ENCODE data around the gene CPSF3. TPM values are rescaled to one million over a fixed set of nuclear protein-coding genes. Genes with fewer than 3 reads are reported as not detected.
"Not testable (repeated sequence)": the region's sequence is repeated elsewhere in the genome, so short reads cannot be mapped to it uniquely, and the experiment has no call there.

Gene CPSF3
- total and polyA plus RNA-seq, 7 experiments from 2014 or later, result 18.0 to 47.8 (median 22.2) TPM

DNA sequence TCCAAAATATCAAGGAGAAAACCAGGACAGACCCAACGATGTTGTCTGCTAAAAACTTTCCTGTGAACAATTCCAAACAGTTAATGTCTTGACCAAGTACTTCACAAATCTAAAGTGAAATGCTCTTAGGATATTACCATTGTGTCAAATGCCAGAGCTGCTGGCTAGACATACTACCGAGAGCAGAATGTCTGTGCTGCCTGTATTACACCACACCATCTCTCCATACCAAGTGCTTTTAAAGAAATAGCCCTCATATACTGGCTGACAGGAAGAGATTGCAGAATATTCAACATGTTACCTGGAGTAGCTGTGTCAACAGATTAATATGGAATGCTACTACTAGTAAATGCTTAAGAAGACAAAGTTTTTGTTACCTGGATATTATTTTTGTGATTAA is 69.5 kb downstream of the CPSF3 start:
- no peaks in the 10 kb centered on the region for H3K9me3 Mint-ChIP-seq
- peaks cover 3 to 56% (median 31%) of the 10 kb centered on the region in 5 donors for H3K36me3 Mint-ChIP-seq
- POLR2A ChIA-PET, result no interaction called here
- CTCF ChIA-PET, result interaction anchor here (1.2 kb wide), 1 partner anchor 18 kb away, joined by 4 read pairs; no protein-coding TSS in a partner anchor
- H3K27ac Mint-ChIP-seq, result peak overlapping the region in 2 of 9 donors; percentile 2 to 47
- H3K9me3 ChIP-seq (ENCODE audit: control insufficient read depth in 2 of 3, low read length in 3 of 3), result no peaks in the 10 kb centered on the region
- H3K27ac ChIP-seq (ENCODE audit: low read depth, low read length), result no peak overlapping the region
- H3K4me3 Mint-ChIP-seq, result no peak overlapping the region
- peaks cover 0 to 13% (median 3%) of the 10 kb centered on the region in 7 donors for H3K4me1 Mint-ChIP-seq
- peaks cover 15 to 86% (median 24%) of the 10 kb centered on the region in 3 experiments for H3K36me3 ChIP-seq (ENCODE audit: control insufficient read depth in 2 of 3, insufficient read depth in 3 of 3, low read length in 3 of 3)
- no peaks in the 10 kb centered on the region for H3K4me1 ChIP-seq (ENCODE audit: control insufficient read depth in 2 of 2, insufficient read depth in 2 of 2, low read length in 2 of 2)
- H3K27me3 ChIP-seq (ENCODE audit: control insufficient read depth in 2 of 2, insufficient read depth in 2 of 2, low read length in 2 of 2), result no peaks in the 10 kb centered on the region
- no peaks in the 10 kb centered on the region for H3K27me3 Mint-ChIP-seq
- ATAC-seq (no peak), DNase-seq (no peak)
- no peak overlapping the region for H3K4me3 ChIP-seq (ENCODE audit: low read length)
- intact Hi-C loops (cut with micrococcal nuclease), result no loop called here

DNA sequence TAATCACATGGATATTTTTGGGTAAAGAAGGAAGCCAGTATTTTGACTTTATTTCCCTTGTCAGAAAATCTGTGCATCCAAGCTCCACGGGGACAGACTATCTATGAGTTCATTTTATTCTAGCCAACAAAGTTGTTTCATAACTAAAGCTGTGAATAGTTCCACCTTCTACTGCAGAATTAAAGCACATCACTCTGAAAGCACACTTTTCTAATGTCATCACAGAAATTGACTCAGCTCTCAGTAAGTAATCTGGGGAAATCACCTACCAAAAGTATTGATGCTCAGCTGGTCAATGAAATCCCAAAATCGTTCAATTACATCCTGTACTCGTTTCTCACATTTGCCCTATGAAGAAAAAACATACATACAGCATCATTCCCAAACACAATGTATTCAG is 70.0 kb downstream of the CPSF3 start:
- no peak for DNase-seq
- no peaks in the 10 kb centered on the region for H3K27me3 Mint-ChIP-seq
- H3K4me1 ChIP-seq (ENCODE audit: control insufficient read depth in 2 of 2, insufficient read depth in 2 of 2, low read length in 2 of 2), result no peaks in the 10 kb centered on the region
- peaks cover 3 to 58% (median 36%) of the 10 kb centered on the region in 5 donors for H3K36me3 Mint-ChIP-seq
- H3K4me3 Mint-ChIP-seq, result no peak overlapping the region
- H3K27me3 ChIP-seq (ENCODE audit: control insufficient read depth in 2 of 2, insufficient read depth in 2 of 2, low read length in 2 of 2), result no peaks in the 10 kb centered on the region
- H3K4me3 ChIP-seq (ENCODE audit: low read length), result no peak overlapping the region
- CTCF ChIA-PET, result no interaction called here
- H3K9me3 ChIP-seq (ENCODE audit: control insufficient read depth in 2 of 3, low read length in 3 of 3), result no peaks in the 10 kb centered on the region
- peaks cover 15 to 81% (median 24%) of the 10 kb centered on the region in 3 experiments for H3K36me3 ChIP-seq (ENCODE audit: control insufficient read depth in 2 of 3, insufficient read depth in 3 of 3, low read length in 3 of 3)
- H3K27ac Mint-ChIP-seq, result peak overlapping the region in 3 of 9 donors; percentile 4 to 47 (median 5)
- no peaks in the 10 kb centered on the region for H3K9me3 Mint-ChIP-seq
- POLR2A ChIA-PET, result no interaction called here
- ATAC-seq, result no peak
- peaks cover 0 to 13% (median 5%) of the 10 kb centered on the region in 7 donors for H3K4me1 Mint-ChIP-seq
- no peak overlapping the region for H3K27ac ChIP-seq (ENCODE audit: low read depth, low read length)
- intact Hi-C loops (cut with micrococcal nuclease), result no loop called here

DNA sequence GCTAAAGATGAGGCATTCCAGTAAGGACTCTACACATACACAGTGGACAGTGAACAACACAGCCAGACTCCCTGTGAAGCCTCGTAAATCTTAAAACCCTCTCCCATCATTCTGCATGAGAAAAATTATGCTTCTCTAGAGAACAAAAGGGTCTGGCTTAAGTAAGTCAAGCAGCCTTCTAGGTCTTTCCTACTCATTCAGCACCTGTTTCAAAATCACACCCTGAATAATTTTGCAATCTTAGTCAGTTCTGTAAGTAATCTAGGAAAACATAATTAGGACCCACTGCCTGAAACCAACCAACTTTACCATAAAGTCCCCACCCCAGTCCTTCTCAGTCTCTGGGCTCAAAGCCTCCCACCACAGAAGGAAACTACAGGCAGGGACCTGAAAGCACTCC is 70.6 kb downstream of the CPSF3 start:
- CTCF ChIA-PET, result no interaction called here
- H3K9me3 Mint-ChIP-seq, result no peaks in the 10 kb centered on the region
- peaks cover 0 to 13% (median under 1%) of the 10 kb centered on the region in 7 donors for H3K4me1 Mint-ChIP-seq
- ATAC-seq (no peak), DNase-seq (no peak)
- H3K36me3 ChIP-seq (ENCODE audit: control insufficient read depth in 2 of 3, insufficient read depth in 3 of 3, low read length in 3 of 3), result peaks cover 15 to 75% (median 24%) of the 10 kb centered on the region in 3 experiments
- no peak overlapping the region for H3K4me3 ChIP-seq (ENCODE audit: low read length)
- intact Hi-C loops (cut with micrococcal nuclease), result no loop called here
- no peaks in the 10 kb centered on the region for H3K4me1 ChIP-seq (ENCODE audit: control insufficient read depth in 2 of 2, insufficient read depth in 2 of 2, low read length in 2 of 2)
- H3K27ac Mint-ChIP-seq, result peak overlapping the region in 2 of 9 donors; percentile 4 to 54
- no peaks in the 10 kb centered on the region for H3K9me3 ChIP-seq (ENCODE audit: control insufficient read depth in 2 of 3, low read length in 3 of 3)
- POLR2A ChIA-PET, result no interaction called here
- peaks cover 3 to 54% (median 35%) of the 10 kb centered on the region in 5 donors for H3K36me3 Mint-ChIP-seq
- no peaks in the 10 kb centered on the region for H3K27me3 ChIP-seq (ENCODE audit: control insufficient read depth in 2 of 2, insufficient read depth in 2 of 2, low read length in 2 of 2)
- H3K27ac ChIP-seq (ENCODE audit: low read depth, low read length), result no peak overlapping the region
- H3K27me3 Mint-ChIP-seq, result no peaks in the 10 kb centered on the region
- no peak overlapping the region for H3K4me3 Mint-ChIP-seq

DNA sequence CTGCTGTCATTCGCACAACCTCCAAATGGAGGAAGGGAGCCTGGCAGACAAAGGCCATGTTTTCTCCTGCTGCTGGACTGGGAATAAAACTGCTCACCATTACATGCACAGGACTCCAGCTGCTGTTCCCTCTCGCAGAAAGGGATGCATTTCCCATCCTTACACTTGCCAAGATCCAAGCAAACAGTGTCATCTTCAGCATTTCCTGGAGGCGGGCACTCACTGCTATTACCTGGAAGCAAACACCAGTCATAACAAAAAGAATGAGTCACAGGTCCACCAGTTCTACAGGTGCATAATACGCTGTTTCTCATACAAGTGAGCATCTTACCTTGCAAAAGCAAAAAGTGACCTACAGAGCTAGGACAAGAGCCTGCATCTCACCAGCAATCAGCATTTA is 73.6 kb downstream of the CPSF3 start:
- H3K4me3 Mint-ChIP-seq, result no peak overlapping the region
- no peaks in the 10 kb centered on the region for H3K27me3 Mint-ChIP-seq
- Histone ChIP-seq H3K4me1 (ENCODE audit: control insufficient read depth in 2 of 2, insufficient read depth in 2 of 2, low read length in 2 of 2) (no peaks in the 10 kb centered on the region), H3K9me3 (ENCODE audit: control insufficient read depth in 2 of 3, low read length in 3 of 3) (no peaks in the 10 kb centered on the region), H3K27ac (ENCODE audit: low read depth, low read length) (no peak overlapping the region), H3K36me3 (ENCODE audit: control insufficient read depth in 2 of 3, insufficient read depth in 3 of 3, low read length in 3 of 3) (peaks cover 10 to 59% (median 11%) of the 10 kb centered on the region in 3 experiments), H3K27me3 (ENCODE audit: control insufficient read depth in 2 of 2, insufficient read depth in 2 of 2, low read length in 2 of 2) (no peaks in the 10 kb centered on the region), H3K4me3 (ENCODE audit: low read length) (no peak overlapping the region)
- no peaks in the 10 kb centered on the region for H3K9me3 Mint-ChIP-seq
- ChIA-PET POLR2A (no interaction called here), CTCF (no interaction called here)
- H3K36me3 Mint-ChIP-seq, result peaks cover 7 to 51% (median 28%) of the 10 kb centered on the region in 5 donors
- no peak for ATAC-seq
- H3K4me1 Mint-ChIP-seq, result peaks cover 0 to 11% (median 2%) of the 10 kb centered on the region in 7 donors
- intact Hi-C loops (cut with micrococcal nuclease), result no loop called here
- H3K27ac Mint-ChIP-seq, result peak overlapping the region in 8 of 9 donors; percentile 32 to 79 (median 62)
- no peak for DNase-seq

DNA sequence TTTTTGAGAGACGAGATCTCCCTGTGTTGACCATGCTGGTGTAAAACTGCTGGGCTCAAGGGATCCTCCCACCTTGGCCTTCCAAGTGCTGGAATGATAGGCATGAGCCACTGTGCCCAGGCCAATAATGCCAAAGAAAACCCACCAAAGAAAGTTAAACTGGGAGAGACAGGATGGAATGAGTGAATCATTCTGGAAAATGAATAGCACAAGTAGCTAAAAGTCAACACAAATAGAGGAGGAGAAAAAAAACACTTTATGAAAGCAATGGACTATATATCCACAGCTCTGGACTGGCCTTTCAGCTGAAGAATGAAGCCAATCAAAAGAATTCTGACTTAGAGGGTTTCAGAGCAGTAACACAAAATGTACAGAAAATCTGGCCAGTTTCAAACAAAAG is 74.8 kb downstream of the CPSF3 start:
- Mint-ChIP-seq H3K27me3 (no peaks in the 10 kb centered on the region), H3K36me3 (peaks cover 11 to 56% (median 30%) of the 10 kb centered on the region in 5 donors), H3K4me3 (no peak overlapping the region), H3K9me3 (no peaks in the 10 kb centered on the region), H3K27ac (peak overlapping the region in 7 of 9 donors; percentile 1 to 83 (median 60)), H3K4me1 (peaks cover 0 to 14% (median 4%) of the 10 kb centered on the region in 7 donors)
- H3K9me3 ChIP-seq (ENCODE audit: control insufficient read depth in 2 of 3, low read length in 3 of 3), result no peaks in the 10 kb centered on the region
- POLR2A ChIA-PET, result interaction anchor here (1.6 kb wide), 1 partner anchor 58 kb away, joined by 3 read pairs; the partner anchor contains the start of gene ADAM17
- no peak for ATAC-seq
- no peaks in the 10 kb centered on the region for H3K4me1 ChIP-seq (ENCODE audit: control insufficient read depth in 2 of 2, insufficient read depth in 2 of 2, low read length in 2 of 2)
- H3K27ac ChIP-seq (ENCODE audit: low read depth, low read length), result no peak overlapping the region
- CTCF ChIA-PET, result interaction anchor here (0.6 to 0.9 kb wide), 2 partner anchors 115 to 307 kb away, joined by 4 to 5 read pairs; no protein-coding TSS in a partner anchor
- no peaks in the 10 kb centered on the region for H3K27me3 ChIP-seq (ENCODE audit: control insufficient read depth in 2 of 2, insufficient read depth in 2 of 2, low read length in 2 of 2)
- H3K36me3 ChIP-seq (ENCODE audit: control insufficient read depth in 2 of 3, insufficient read depth in 3 of 3, low read length in 3 of 3), result peaks cover 0 to 53% (median 10%) of the 10 kb centered on the region in 3 experiments
- DNase-seq, result no peak
- intact Hi-C loops (cut with micrococcal nuclease), result no loop called here
- no peak overlapping the region for H3K4me3 ChIP-seq (ENCODE audit: low read length)

DNA sequence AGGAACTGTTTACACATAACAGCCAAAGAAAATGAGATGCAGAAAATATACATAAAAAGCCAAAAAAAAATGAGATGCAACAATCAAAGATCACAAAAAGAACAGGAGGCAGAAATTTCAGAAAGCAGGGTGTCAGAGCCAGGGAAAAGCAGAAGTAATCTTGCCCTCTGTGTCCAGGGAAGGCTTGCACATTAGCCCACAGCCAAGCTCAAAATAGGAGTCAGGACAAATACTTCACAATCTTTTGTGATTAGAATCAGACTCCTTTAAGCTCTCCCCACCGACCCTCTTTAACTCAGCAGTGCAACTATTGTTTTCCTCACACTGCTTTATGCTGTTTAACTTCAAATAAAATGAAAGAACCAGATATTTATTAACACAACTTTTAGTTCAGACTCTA is 85.5 kb downstream of the CPSF3 start:
- CTCF ChIA-PET, result no interaction called here
- intact Hi-C loops (cut with micrococcal nuclease), result no loop called here
- no peaks in the 10 kb centered on the region for H3K9me3 ChIP-seq (ENCODE audit: control insufficient read depth in 2 of 3, low read length in 3 of 3)
- no peak overlapping the region for H3K27ac ChIP-seq (ENCODE audit: low read depth, low read length)
- H3K4me1 ChIP-seq (ENCODE audit: control insufficient read depth in 2 of 2, insufficient read depth in 2 of 2, low read length in 2 of 2), result no peaks in the 10 kb centered on the region
- Mint-ChIP-seq H3K27ac (peak overlapping the region in 3 of 9 donors; percentile 8 to 58 (median 17)), H3K4me3 (no peak overlapping the region), H3K9me3 (no peaks in the 10 kb centered on the region), H3K27me3 (no peaks in the 10 kb centered on the region), H3K4me1 (peaks cover 0 to 9% (median 4%) of the 10 kb centered on the region in 7 donors), H3K36me3 (peaks cover 9 to 50% (median 38%) of the 10 kb centered on the region in 5 donors)
- ATAC-seq (no peak), DNase-seq (no peak)
- POLR2A ChIA-PET, result interaction anchor here (1.7 kb wide), 1 partner anchor 47 kb away, joined by 6 read pairs; the partner anchor contains the start of gene ADAM17
- no peaks in the 10 kb centered on the region for H3K27me3 ChIP-seq (ENCODE audit: control insufficient read depth in 2 of 2, insufficient read depth in 2 of 2, low read length in 2 of 2)
- H3K4me3 ChIP-seq (ENCODE audit: low read length), result no peak overlapping the region
- peaks cover 0 to 45% (median 0%) of the 10 kb centered on the region in 3 experiments for H3K36me3 ChIP-seq (ENCODE audit: control insufficient read depth in 2 of 3, insufficient read depth in 3 of 3, low read length in 3 of 3)

DNA sequence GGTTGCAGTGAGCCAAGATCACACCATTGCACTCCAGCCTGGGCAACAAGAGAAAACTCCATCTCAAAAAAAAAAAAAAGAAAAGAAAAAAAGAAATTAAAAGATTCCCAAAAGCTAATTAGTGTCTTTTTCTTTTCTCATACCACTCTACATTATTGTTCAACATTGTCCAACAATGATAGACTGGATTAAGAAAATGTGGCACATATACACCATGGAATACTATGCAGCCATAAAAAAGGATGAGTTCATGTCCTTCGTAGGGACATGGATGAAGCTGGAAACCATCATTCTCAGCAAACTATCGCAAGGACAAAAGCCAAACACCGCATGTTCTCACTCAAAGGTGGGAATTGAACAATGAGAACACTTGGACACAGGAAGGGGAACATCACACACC is 90.5 kb downstream of the CPSF3 start:
- H3K4me1 Mint-ChIP-seq; CTCF ChIA-PET; H3K27me3 ChIP-seq (ENCODE audit: control insufficient read depth in 2 of 2, insufficient read depth in 2 of 2, low read length in 2 of 2); ATAC-seq; H3K9me3 Mint-ChIP-seq; H3K4me3 ChIP-seq (ENCODE audit: low read length); H3K9me3 ChIP-seq (ENCODE audit: control insufficient read depth in 2 of 3, low read length in 3 of 3); DNase-seq; H3K4me1 ChIP-seq (ENCODE audit: control insufficient read depth in 2 of 2, insufficient read depth in 2 of 2, low read length in 2 of 2); H3K4me3 Mint-ChIP-seq; H3K27ac Mint-ChIP-seq; H3K27me3 Mint-ChIP-seq; intact Hi-C loops (cut with micrococcal nuclease); H3K27ac ChIP-seq (ENCODE audit: low read depth, low read length); POLR2A ChIA-PET: not testable (repeated sequence)
- peaks cover 0 to 43% (median 0%) of the 10 kb centered on the region in 3 experiments for H3K36me3 ChIP-seq (ENCODE audit: control insufficient read depth in 2 of 3, insufficient read depth in 3 of 3, low read length in 3 of 3)
- peaks cover 21 to 44% (median 32%) of the 10 kb centered on the region in 5 donors for H3K36me3 Mint-ChIP-seq
